ENCODE data around the gene LGALS1.

- TF ChIP-seq NCOR1 (IDR thresholded peaks at IDR 0.05) (no peak), PPARD (CRISPR knock-in tag; IDR thresholded peaks at IDR 0.05) (no peak), CTCF (IDR thresholded peaks at IDR 0.05 in 2 of 3, conservative IDR thresholded peaks at IDR 0.05 in 1 of 3; ENCODE audit: insufficient read depth in 2 of 3, low read depth in 1 of 3, low read length in 3 of 3) (no peak), HDGF (IDR thresholded peaks at IDR 0.05) (no peak), ZFX (CRISPR knock-in tag; IDR thresholded peaks at IDR 0.05) (no peak), EGR1 (conservative IDR thresholded peaks at IDR 0.05) (no peak)
Observed at GRCh38 chr22:37715760-37716159, 40.3 kb downstream of the LGALS1 start.

Data from K562 (cell line).